Esophagus squamous epithelium (tissue), 5 donors: ENCODE results near the gene GSTM4. TPM values are rescaled to one million over a fixed set of nuclear protein-coding genes. Genes with fewer than 3 reads are reported as not detected.
"Not testable (repeated sequence)": the region's sequence is repeated elsewhere in the genome, so short reads cannot be mapped to it uniquely, and the experiment has no call there.

Experiments
- DNase-seq: peaks from one replicate; lab custom pipeline; 2025; lab: John Stamatoyannopoulos, UW
- H3K27ac ChIP-seq, 4 donors: fragments of 200-600 bp; sonication (generic); one replicate each; pipeline ENCODE4 v1.5.1; 2016 to 2019; ENCODE audit warnings: mild to moderate bottlenecking in 1 of 4
- H3K27me3 ChIP-seq, 4 donors: fragments of 200-600 bp; sonication (generic); 1 replicate in 3 of 4; 2 replicates in 1 of 4; pipeline versions ENCODE4 v1.5.1 to v1.6.0; 2017 to 2021; ENCODE audit warnings: antibody characterized with exemption in 1 of 4
- H3K36me3 ChIP-seq, 3 donors: fragments of 200-600 bp; sonication (generic); one replicate each; pipeline ENCODE4 v1.5.1; 2016 to 2019
- H3K4me1 ChIP-seq, 3 donors: fragments of 200-600 bp; sonication (generic); one replicate each; pipeline ENCODE4 v1.5.1; 2017 to 2019
- H3K4me3 ChIP-seq, 4 donors: fragments of 200-600 bp; sonication (generic); 1 replicate in 3 of 4; 2 replicates in 1 of 4; pipeline ENCODE4 v1.5.1; 2016 to 2019; ENCODE audit warnings: mild to moderate bottlenecking in 2 of 4, moderate library complexity in 1 of 4
- H3K9me3 ChIP-seq, 3 donors: fragments of 200-600 bp; sonication (generic); one replicate each; pipeline ENCODE4 v1.5.1; 2016 to 2019
- POLR2A ChIP-seq, 4 donors: fragments of 450-650 bp; IDR thresholded peaks; one replicate each; pipeline ENCODE4 v1.6.1; 2017; ENCODE audit warnings: antibody characterized with exemption in 4 of 4, mild to moderate bottlenecking in 4 of 4, moderate library complexity in 3 of 4
- WGBS, 2 donors: methylation state at CpG; one replicate each; pipeline ENCODE4 v1.1.5; 2018; 5-methylcytosine and 5-hydroxymethylcytosine counted together
- intact Hi-C: fragments of 100-400 bp; cut with DNase I; formaldehyde crosslinking; loops from one replicate; pipeline ENCODE4 v1.15.0; 2022
- total RNA-seq, 4 donors: library from RNA; depleted of rRNA; stranded (reverse); fragments of >200 nt; gene quantifications; one replicate each; pipeline ENCODE4 v1.1.0, GENCODE V29; 2016
- TF ChIP-seq, protein P1 (sequence below), 6 experiments: fragments of 450-650 bp in 4 of 6; fragments of 200-600 bp in 2 of 6; sonication (generic) in 2 of 6; IDR thresholded peaks; one replicate each; pipeline ENCODE4 v1.5.1; 2016 to 2019; ENCODE audit warnings: antibody characterized with exemption in 6 of 6, mild to moderate bottlenecking in 4 of 6, moderate library complexity in 4 of 6
- donor health status: DM: yes; HTN: yes; CAD: no.

GSTM4 gene
- total RNA-seq, 4 donors from 2014 or later: 13.5 to 53.5 (median 29.4) TPM

- no CpG with 5 or more reads among the region's 6 CpGs for WGBS, 2 donors
- intact Hi-C loops: no loop called here
Observed at GRCh38 chr1:109689844-109690405, 34.0 kb downstream of the GSTM4 start.

GRCh38 chr1:109691759-109692158 is 35.9 kb downstream of the GSTM4 start:
- TF ChIP-seq POLR2A (IDR thresholded peaks at IDR 0.05): no peak
- TF ChIP-seq, protein P1, sequence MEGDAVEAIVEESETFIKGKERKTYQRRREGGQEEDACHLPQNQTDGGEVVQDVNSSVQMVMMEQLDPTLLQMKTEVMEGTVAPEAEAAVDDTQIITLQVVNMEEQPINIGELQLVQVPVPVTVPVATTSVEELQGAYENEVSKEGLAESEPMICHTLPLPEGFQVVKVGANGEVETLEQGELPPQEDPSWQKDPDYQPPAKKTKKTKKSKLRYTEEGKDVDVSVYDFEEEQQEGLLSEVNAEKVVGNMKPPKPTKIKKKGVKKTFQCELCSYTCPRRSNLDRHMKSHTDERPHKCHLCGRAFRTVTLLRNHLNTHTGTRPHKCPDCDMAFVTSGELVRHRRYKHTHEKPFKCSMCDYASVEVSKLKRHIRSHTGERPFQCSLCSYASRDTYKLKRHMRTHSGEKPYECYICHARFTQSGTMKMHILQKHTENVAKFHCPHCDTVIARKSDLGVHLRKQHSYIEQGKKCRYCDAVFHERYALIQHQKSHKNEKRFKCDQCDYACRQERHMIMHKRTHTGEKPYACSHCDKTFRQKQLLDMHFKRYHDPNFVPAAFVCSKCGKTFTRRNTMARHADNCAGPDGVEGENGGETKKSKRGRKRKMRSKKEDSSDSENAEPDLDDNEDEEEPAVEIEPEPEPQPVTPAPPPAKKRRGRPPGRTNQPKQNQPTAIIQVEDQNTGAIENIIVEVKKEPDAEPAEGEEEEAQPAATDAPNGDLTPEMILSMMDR (IDR thresholded peaks at IDR 0.05): no peak
- H3K9me3 ChIP-seq: no peaks in the 10 kb centered on the region
- no peaks in the 10 kb centered on the region for H3K36me3 ChIP-seq
- no CpG with 5 or more reads among the region's 6 CpGs for WGBS, 2 donors
- DNase-seq: no peak
- intact Hi-C loops: no loop called here
- H3K4me3 ChIP-seq: no peak overlapping the region
- no peaks in the 10 kb centered on the region for H3K27me3 ChIP-seq
- H3K27ac ChIP-seq: no peak overlapping the region
- no peaks in the 10 kb centered on the region for H3K4me1 ChIP-seq

More at GRCh38 chr1:109689844-109690405, 34.0 kb downstream of the GSTM4 start:
- no peak for DNase-seq
- no peaks in the 10 kb centered on the region for H3K9me3 ChIP-seq
- H3K4me1 ChIP-seq: no peaks in the 10 kb centered on the region
- no peaks in the 10 kb centered on the region for H3K27me3 ChIP-seq
- H3K27ac ChIP-seq: no peak overlapping the region
- no peaks in the 10 kb centered on the region for H3K36me3 ChIP-seq
- peak overlapping the region in 1 of 4 donors; percentile 72 for H3K4me3 ChIP-seq
- TF ChIP-seq, protein P1 (IDR thresholded peaks at IDR 0.05): no peak
- no peak for TF ChIP-seq POLR2A (IDR thresholded peaks at IDR 0.05)

DNA sequence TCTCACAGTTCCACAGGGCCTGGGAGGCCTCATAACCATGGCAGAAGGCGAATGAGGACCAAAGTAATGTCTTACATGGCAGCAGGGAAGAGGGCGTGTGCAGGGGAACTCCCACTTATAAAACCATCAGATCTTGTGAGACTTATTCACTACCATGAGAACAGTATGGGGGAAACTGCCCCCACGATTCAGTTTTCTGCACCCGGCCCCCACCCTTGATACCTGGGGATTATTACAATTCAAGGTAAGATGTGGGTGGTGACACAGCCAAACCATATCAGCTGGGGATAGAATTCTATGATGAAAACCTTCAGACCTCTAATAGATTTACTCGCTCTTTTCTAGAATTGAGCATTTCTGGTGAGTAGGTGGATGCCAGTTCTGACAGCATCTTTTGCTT is 38.5 kb downstream of the GSTM4 start:
- not testable (repeated sequence) for H3K36me3 ChIP-seq
- WGBS, 2 donors: 73% methylated on average over 3 of the region's 5 CpGs; no CpG with 5 or more reads in 1 of the 2 donors

DNA sequence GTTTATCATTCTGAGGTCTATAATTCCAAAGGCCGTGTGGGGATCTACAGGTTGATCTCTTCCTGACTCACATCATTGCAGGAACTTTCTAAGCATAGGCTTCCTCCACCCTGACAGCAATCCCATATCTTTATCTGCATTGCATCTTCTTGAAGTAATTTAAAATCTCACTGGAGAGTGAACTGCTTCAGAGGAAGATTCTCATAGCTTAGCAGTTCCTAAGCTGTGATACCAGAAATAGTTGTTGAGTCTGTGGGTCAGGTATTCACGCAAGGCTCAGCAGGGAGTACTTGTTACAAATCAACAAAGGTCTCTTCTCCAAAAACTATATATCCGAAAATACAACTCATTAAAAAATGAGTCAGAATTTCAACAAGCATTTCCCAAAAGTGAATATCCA is 39.2 kb downstream of the GSTM4 start:
- H3K36me3 ChIP-seq, H3K27me3 ChIP-seq, intact Hi-C loops, DNase-seq, H3K4me1 ChIP-seq, H3K4me3 ChIP-seq, H3K27ac ChIP-seq, H3K9me3 ChIP-seq: not testable (repeated sequence)
- 80% methylated on average over 2 of the region's 3 CpGs; no CpG with 5 or more reads in 1 of the 2 donors for WGBS, 2 donors

More for the DNA sequence above, 38.5 kb downstream of the GSTM4 start:
- H3K4me3 ChIP-seq, intact Hi-C loops, DNase-seq, H3K27ac ChIP-seq, H3K27me3 ChIP-seq, H3K4me1 ChIP-seq, H3K9me3 ChIP-seq: not testable (repeated sequence)

DNA sequence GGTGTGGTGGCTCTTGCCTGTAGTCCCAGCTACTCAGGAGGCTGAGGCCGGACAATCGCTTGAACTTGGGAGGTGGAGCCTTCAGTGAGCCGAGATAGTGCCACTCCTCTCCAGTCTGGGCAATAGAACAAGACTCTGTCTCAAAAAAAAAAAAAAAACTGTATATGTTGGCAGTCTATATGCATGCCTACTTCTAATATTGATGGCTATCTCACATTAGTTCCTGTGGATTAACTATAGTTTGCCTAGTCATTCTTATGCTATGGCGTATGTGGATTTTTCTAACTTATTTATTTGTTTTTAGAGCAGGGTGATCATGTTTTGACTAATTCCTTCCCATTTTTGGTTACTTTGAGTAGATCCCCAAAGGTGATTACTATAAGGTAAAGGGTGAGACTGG is 41.2 kb downstream of the GSTM4 start:
- no peaks in the 10 kb centered on the region for H3K4me1 ChIP-seq
- TF ChIP-seq POLR2A (IDR thresholded peaks at IDR 0.05): no peak
- TF ChIP-seq, protein P1 (IDR thresholded peaks at IDR 0.05): no peak
- H3K4me3 ChIP-seq: no peak overlapping the region
- no peaks in the 10 kb centered on the region for H3K27me3 ChIP-seq
- H3K9me3 ChIP-seq: no peaks in the 10 kb centered on the region
- intact Hi-C loops: no loop called here
- DNase-seq: no peak
- H3K27ac ChIP-seq: no peak overlapping the region
- H3K36me3 ChIP-seq: no peaks in the 10 kb centered on the region
- 76% methylated on average over 4 of the region's 4 CpGs; no CpG with 5 or more reads in 1 of the 2 donors for WGBS, 2 donors

- H3K4me3 ChIP-seq, H3K4me1 ChIP-seq, H3K27me3 ChIP-seq, DNase-seq, H3K9me3 ChIP-seq, intact Hi-C loops, H3K36me3 ChIP-seq: not testable (repeated sequence)
- WGBS, 2 donors: no CpG with 5 or more reads among the region's 4 CpGs
- H3K27ac ChIP-seq: peak overlapping the region in 1 of 4 donors; percentile 49
Observed at GRCh38 chr1:109697861-109698260, 42.0 kb downstream of the GSTM4 start.

- H3K4me3 ChIP-seq, DNase-seq, H3K4me1 ChIP-seq, intact Hi-C loops, H3K36me3 ChIP-seq, H3K27ac ChIP-seq, H3K27me3 ChIP-seq: not testable (repeated sequence)
- peaks cover 0 to 11% (median 0%) of the 10 kb centered on the region in 3 donors for H3K9me3 ChIP-seq
- 90 to 91% methylated on average over 3 of the region's 3 CpGs for WGBS, 2 donors
Observed at GRCh38 chr1:109702940-109703339, 47.0 kb downstream of the GSTM4 start.
